ENCODE data around the gene OTUD5.

- TF ChIP-seq FOXA1 (IDR thresholded peaks at IDR 0.05) (no peak), NFRKB (IDR thresholded peaks at IDR 0.05) (no peak), SUZ12 (IDR thresholded peaks at IDR 0.05) (no peak), TARDBP (IDR thresholded peaks at IDR 0.05) (no peak), FOXK2 (IDR thresholded peaks at IDR 0.05) (no peak), FOXM1 (IDR thresholded peaks at IDR 0.05; ENCODE audit: borderline replicate concordance) (no peak), ELF4 (IDR thresholded peaks at IDR 0.05) (no peak), HDGF (IDR thresholded peaks at IDR 0.05; ENCODE audit: borderline replicate concordance) (no peak), BHLHE40 (IDR thresholded peaks at IDR 0.05; ENCODE audit: borderline replicate concordance) (no peak), ZNF384 (IDR thresholded peaks at IDR 0.05) (no peak)
- TF ChIP-seq, protein P1, sequence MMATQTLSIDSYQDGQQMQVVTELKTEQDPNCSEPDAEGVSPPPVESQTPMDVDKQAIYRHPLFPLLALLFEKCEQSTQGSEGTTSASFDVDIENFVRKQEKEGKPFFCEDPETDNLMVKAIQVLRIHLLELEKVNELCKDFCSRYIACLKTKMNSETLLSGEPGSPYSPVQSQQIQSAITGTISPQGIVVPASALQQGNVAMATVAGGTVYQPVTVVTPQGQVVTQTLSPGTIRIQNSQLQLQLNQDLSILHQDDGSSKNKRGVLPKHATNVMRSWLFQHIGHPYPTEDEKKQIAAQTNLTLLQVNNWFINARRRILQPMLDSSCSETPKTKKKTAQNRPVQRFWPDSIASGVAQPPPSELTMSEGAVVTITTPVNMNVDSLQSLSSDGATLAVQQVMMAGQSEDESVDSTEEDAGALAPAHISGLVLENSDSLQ (IDR thresholded peaks at IDR 0.05) = no peak
Measured at GRCh38 chrX:48904626-48905025, 52.8 kb downstream of the OTUD5 start.

Measured in HEK293T (cell line).